Measurements from ENCODE around the gene LRRC27. TPM values are rescaled to one million over a fixed set of nuclear protein-coding genes. Genes with fewer than 3 reads are reported as not detected.
A peak's percentile ranks its signal among the peaks of the same experiment; 100 is the strongest.

The LRRC27 gene
- total RNA-seq, 3 donors from 2014 or later, result 6.2 to 19.3 (median 8.2) TPM

GRCh38 chr10:132365102-132365501, 33.1 kb downstream of the LRRC27 start:
- H3K27me3 ChIP-seq, result no peaks in the 10 kb centered on the region
- no peak for DNase-seq (ENCODE audit: low spot score in 2 of 2)
- no peak overlapping the region for H3K4me3 ChIP-seq
- H3K4me1 ChIP-seq, result no peaks in the 10 kb centered on the region
- H3K36me3 ChIP-seq, result no peaks in the 10 kb centered on the region
- TF ChIP-seq, protein P1, sequence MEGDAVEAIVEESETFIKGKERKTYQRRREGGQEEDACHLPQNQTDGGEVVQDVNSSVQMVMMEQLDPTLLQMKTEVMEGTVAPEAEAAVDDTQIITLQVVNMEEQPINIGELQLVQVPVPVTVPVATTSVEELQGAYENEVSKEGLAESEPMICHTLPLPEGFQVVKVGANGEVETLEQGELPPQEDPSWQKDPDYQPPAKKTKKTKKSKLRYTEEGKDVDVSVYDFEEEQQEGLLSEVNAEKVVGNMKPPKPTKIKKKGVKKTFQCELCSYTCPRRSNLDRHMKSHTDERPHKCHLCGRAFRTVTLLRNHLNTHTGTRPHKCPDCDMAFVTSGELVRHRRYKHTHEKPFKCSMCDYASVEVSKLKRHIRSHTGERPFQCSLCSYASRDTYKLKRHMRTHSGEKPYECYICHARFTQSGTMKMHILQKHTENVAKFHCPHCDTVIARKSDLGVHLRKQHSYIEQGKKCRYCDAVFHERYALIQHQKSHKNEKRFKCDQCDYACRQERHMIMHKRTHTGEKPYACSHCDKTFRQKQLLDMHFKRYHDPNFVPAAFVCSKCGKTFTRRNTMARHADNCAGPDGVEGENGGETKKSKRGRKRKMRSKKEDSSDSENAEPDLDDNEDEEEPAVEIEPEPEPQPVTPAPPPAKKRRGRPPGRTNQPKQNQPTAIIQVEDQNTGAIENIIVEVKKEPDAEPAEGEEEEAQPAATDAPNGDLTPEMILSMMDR (IDR thresholded peaks at IDR 0.05), result no peak
- TF ChIP-seq POLR2A (IDR thresholded peaks at IDR 0.05) (no peak), POLR2AphosphoS5 (IDR thresholded peaks at IDR 0.05) (no peak)
- no peak overlapping the region for H3K27ac ChIP-seq
- intact Hi-C loops (cut with DNase I; ENCODE audit: low total_unique reads), result no loop called here
- no peaks in the 10 kb centered on the region for H3K9me3 ChIP-seq

GRCh38 chr10:132366006-132366405, 34.0 kb downstream of the LRRC27 start:
- H3K9me3 ChIP-seq, result no peaks in the 10 kb centered on the region
- no peak for DNase-seq (ENCODE audit: low spot score in 2 of 2)
- no peaks in the 10 kb centered on the region for H3K4me1 ChIP-seq
- H3K4me3 ChIP-seq, result no peak overlapping the region
- no peaks in the 10 kb centered on the region for H3K36me3 ChIP-seq
- no peaks in the 10 kb centered on the region for H3K27me3 ChIP-seq
- intact Hi-C loops (cut with DNase I; ENCODE audit: low total_unique reads), result no loop called here
- no peak overlapping the region for H3K27ac ChIP-seq
- TF ChIP-seq, protein P1 (IDR thresholded peaks at IDR 0.05), result no peak
- TF ChIP-seq POLR2A (IDR thresholded peaks at IDR 0.05) (no peak), POLR2AphosphoS5 (IDR thresholded peaks at IDR 0.05) (no peak)

GRCh38 chr10:132366499-132366898, 34.5 kb downstream of the LRRC27 start:
- TF ChIP-seq POLR2A (IDR thresholded peaks at IDR 0.05), result no peak
- TF ChIP-seq POLR2AphosphoS5 (IDR thresholded peaks at IDR 0.05), result no peak
- TF ChIP-seq, protein P1 (IDR thresholded peaks at IDR 0.05), result no peak
- no peaks in the 10 kb centered on the region for H3K9me3 ChIP-seq

DNA sequence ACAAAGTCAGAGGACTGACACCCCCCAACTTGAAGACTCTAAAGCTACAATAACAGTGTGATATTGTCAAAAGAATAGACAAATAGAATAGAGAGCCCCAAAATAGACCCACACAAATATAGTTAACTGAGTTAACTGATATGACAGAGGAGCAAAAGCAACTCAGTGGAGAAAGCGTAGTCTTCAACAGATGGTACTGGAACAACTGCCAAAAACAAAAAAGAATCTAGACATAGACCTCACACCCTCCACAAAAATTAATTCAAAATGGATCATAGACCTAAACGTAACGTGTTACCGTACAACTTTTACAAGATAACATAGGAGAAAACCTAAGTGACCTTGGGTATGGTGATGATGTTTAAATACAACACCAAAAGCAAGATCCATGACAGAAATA, 36.4 kb downstream of the LRRC27 start:
- DNase-seq (ENCODE audit: low spot score in 2 of 2), result no peak
- TF ChIP-seq, protein P1 (IDR thresholded peaks at IDR 0.05), result no peak
- TF ChIP-seq POLR2AphosphoS5 (IDR thresholded peaks at IDR 0.05), result no peak
- no peak for TF ChIP-seq POLR2A (IDR thresholded peaks at IDR 0.05)
- Histone ChIP-seq H3K4me3 (no peak overlapping the region), H3K9me3 (no peaks in the 10 kb centered on the region), H3K27me3 (no peaks in the 10 kb centered on the region), H3K4me1 (no peaks in the 10 kb centered on the region), H3K36me3 (no peaks in the 10 kb centered on the region), H3K27ac (no peak overlapping the region)
- intact Hi-C loops (cut with DNase I; ENCODE audit: low total_unique reads), result no loop called here

More at GRCh38 chr10:132366499-132366898, 34.5 kb downstream of the LRRC27 start:
- Histone ChIP-seq H3K27me3 (no peaks in the 10 kb centered on the region), H3K4me1 (no peaks in the 10 kb centered on the region), H3K27ac (no peak overlapping the region), H3K4me3 (no peak overlapping the region), H3K36me3 (no peaks in the 10 kb centered on the region)
- intact Hi-C loops (cut with DNase I; ENCODE audit: low total_unique reads), result no loop called here
- no peak for DNase-seq (ENCODE audit: low spot score in 2 of 2)

GRCh38 chr10:132368881-132369635, 37.1 kb downstream of the LRRC27 start:
- H3K4me1 ChIP-seq, result no peaks in the 10 kb centered on the region
- no peak overlapping the region for H3K27ac ChIP-seq
- H3K9me3 ChIP-seq, result no peaks in the 10 kb centered on the region
- no peak for TF ChIP-seq POLR2AphosphoS5 (IDR thresholded peaks at IDR 0.05)
- no peak for TF ChIP-seq POLR2A (IDR thresholded peaks at IDR 0.05)
- TF ChIP-seq, protein P1 (IDR thresholded peaks at IDR 0.05), result no peak
- H3K36me3 ChIP-seq, result no peaks in the 10 kb centered on the region
- intact Hi-C loops (cut with DNase I; ENCODE audit: low total_unique reads), result no loop called here
- no peak overlapping the region for H3K4me3 ChIP-seq
- peak in 1 of 2 donors; percentile 15 for DNase-seq (ENCODE audit: low spot score in 2 of 2)
- no peaks in the 10 kb centered on the region for H3K27me3 ChIP-seq

Measured in breast epithelium (tissue), 4 donors.